Effector memory CD4-positive, alpha-beta T cell (primary cell): ENCODE measurements around the gene LYST.

ENCODE experiments used
- DNase-seq, 3 donors: peaks; one replicate each; pipeline ENCODE4 v3.0.0-alpha.2; 2020
- H3K27ac ChIP-seq: 2 replicates; pipeline ENCODE4 v1.7.0; 2013; ENCODE audit warnings: mild to moderate bottlenecking, low read length, moderate library complexity; ENCODE audit not compliant: insufficient read depth, poor library complexity, severe bottlenecking
- H3K27me3 ChIP-seq: replicated peaks from 2 replicates; pipeline ENCODE4 v1.7.0; 2013; ENCODE audit warnings: mild to moderate bottlenecking, low read length; ENCODE audit not compliant: insufficient read depth, control insufficient read depth, poor library complexity, severe bottlenecking
- H3K36me3 ChIP-seq: 2 replicates; pipeline ENCODE4 v1.7.0; 2013; ENCODE audit warnings: mild to moderate bottlenecking, low read length, moderate library complexity; ENCODE audit not compliant: control insufficient read depth, insufficient read depth
- H3K4me1 ChIP-seq: 2 replicates; pipeline ENCODE4 v1.7.0; 2013; ENCODE audit warnings: low read length, mild to moderate bottlenecking; ENCODE audit not compliant: control insufficient read depth, insufficient read depth, poor library complexity, severe bottlenecking
- H3K4me3 ChIP-seq: 2 replicates; pipeline ENCODE4 v1.7.0; 2013; ENCODE audit warnings: low read length, low read depth, mild to moderate bottlenecking; ENCODE audit not compliant: insufficient read depth, poor library complexity, severe bottlenecking
- H3K9me3 ChIP-seq: 2 replicates; pipeline ENCODE4 v1.7.0; 2013; ENCODE audit warnings: mild to moderate bottlenecking, low read length, moderate library complexity; ENCODE audit not compliant: control insufficient read depth

Gene LYST

DNA sequence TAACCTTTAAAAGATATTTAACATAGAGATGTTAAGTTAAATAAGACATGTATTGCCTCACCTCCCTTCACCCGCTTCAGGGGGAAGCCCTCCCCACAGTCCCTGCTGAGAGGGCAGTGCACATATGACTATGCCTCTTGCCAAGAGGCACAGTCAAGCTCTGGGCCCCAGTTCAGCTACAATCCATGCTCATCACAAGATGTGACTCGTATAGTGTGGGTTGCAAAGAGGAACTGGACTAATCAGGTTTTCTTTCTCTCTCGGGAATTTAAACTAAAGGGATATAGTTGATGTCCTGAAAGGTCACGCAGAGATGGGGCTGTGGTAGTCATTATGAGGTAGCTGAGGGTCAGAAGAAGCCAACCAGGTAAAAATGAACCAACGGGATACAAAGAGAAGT lies 35.6 kb downstream of the LYST start:
- Histone ChIP-seq H3K4me3 (no peak overlapping the region), H3K27ac (no peak overlapping the region), H3K4me1 (no peaks in the 10 kb centered on the region), H3K36me3 (peaks cover 12% of the 10 kb centered on the region), H3K27me3 (no peaks in the 10 kb centered on the region), H3K9me3 (no peaks in the 10 kb centered on the region)
- no peak for DNase-seq

DNA sequence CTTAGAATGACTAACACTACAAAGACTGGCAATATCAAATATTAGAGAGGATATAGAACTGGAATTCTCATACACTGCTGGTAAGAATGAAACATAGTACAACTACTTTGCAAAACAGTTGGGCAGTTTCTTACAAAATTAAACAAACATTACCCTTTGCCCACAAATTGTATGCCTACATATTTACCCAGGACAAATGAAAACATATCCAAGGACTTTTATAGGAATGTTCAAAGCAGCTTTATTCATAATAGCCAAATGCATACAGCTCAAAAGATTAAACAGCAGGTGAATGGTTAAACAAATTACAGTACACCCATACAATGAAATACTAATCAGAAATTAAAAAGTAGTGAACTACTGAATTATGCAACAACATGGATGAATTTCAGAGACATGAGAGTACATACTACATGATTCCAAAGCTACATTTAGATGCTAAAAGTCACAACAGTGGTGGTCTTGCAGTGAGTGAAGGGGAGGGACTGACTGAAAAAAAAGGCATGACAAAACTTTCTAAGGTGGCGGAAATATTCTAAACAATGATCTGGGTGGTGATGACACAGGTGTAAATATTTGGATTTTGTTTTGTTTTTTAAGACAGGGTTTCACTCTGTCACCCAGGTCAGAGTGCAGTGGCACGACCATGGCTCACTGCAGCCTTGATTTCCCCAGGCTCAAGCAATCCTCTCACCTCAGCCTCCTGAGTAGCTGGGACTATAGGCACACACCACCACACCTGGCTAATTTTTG lies 40.4 kb downstream of the LYST start:
- DNase-seq: no peak
- H3K9me3 ChIP-seq: no peaks in the 10 kb centered on the region
- no peaks in the 10 kb centered on the region for H3K4me1 ChIP-seq
- H3K27ac ChIP-seq: no peak overlapping the region
- H3K4me3 ChIP-seq: no peak overlapping the region
- H3K36me3 ChIP-seq: peaks cover 11% of the 10 kb centered on the region
- H3K27me3 ChIP-seq: no peaks in the 10 kb centered on the region

DNA sequence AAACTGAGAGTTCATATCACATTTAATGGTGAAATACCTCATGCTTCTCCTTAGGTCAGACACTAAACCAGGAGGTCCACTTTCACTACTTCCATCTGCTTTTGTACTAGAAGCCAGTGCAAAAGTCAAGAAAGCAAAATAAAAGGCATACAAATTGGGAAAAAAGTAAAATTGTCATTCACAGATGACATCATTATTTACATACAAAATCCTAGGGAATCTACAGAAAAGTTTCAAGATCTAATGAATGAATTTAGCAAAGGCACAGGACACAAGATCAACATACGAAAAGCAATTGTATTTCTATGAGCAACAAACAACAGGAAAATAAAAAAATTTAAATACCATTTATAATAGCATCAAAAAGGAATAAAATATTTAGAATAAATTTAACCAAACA lies 41.5 kb downstream of the LYST start:
- H3K4me3 ChIP-seq: no peak overlapping the region
- H3K27ac ChIP-seq: no peak overlapping the region
- no peaks in the 10 kb centered on the region for H3K9me3 ChIP-seq
- H3K27me3 ChIP-seq: no peaks in the 10 kb centered on the region
- H3K4me1 ChIP-seq: no peaks in the 10 kb centered on the region
- no peak for DNase-seq
- peaks cover 8% of the 10 kb centered on the region for H3K36me3 ChIP-seq

DNA sequence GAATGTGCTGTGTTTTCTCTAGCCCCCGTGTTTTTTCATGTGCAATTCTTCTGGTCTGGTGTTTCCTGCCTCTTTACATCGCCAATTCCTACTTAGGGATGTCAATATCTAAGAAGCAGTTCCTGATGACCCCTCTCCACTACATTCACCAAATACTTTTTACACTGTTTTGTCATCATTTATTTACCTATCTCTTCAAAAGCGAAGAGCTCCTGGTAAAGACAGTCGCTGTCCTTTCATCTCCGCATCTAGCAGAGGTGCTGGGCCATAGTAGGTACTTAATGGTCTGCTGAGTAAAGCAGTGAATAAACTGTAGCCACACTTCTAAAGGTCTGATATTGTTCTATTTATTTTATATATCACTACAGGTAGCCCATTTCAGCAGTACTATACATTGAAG lies 43.0 kb downstream of the LYST start:
- no peak overlapping the region for H3K4me3 ChIP-seq
- H3K9me3 ChIP-seq: no peaks in the 10 kb centered on the region
- no peaks in the 10 kb centered on the region for H3K4me1 ChIP-seq
- no peak overlapping the region for H3K27ac ChIP-seq
- H3K36me3 ChIP-seq: peaks cover 3% of the 10 kb centered on the region
- no peaks in the 10 kb centered on the region for H3K27me3 ChIP-seq
- DNase-seq: no peak

DNA sequence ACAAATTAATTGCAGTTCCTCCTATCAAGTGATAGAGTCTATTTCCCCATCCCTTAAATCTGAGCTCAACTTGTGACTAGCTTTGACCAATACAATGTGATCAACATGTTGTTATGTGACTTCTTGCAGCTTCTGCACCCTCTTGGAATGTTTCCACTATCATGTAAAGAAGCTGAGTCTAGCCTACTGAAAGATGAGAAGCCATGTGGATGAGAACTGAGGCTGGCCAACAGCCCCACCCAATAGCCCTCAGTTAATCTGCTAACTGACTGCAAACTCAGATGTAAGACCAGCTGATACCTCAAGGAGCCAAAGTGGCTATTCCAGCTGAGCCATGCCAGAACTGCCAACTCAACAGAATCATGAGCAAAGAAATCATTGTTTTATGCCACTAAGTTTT lies 44.0 kb downstream of the LYST start:
- no peaks in the 10 kb centered on the region for H3K4me1 ChIP-seq
- H3K27ac ChIP-seq: no peak overlapping the region
- no peaks in the 10 kb centered on the region for H3K9me3 ChIP-seq
- no peak overlapping the region for H3K4me3 ChIP-seq
- no peaks in the 10 kb centered on the region for H3K27me3 ChIP-seq
- no peak for DNase-seq
- peaks cover 3% of the 10 kb centered on the region for H3K36me3 ChIP-seq

DNA sequence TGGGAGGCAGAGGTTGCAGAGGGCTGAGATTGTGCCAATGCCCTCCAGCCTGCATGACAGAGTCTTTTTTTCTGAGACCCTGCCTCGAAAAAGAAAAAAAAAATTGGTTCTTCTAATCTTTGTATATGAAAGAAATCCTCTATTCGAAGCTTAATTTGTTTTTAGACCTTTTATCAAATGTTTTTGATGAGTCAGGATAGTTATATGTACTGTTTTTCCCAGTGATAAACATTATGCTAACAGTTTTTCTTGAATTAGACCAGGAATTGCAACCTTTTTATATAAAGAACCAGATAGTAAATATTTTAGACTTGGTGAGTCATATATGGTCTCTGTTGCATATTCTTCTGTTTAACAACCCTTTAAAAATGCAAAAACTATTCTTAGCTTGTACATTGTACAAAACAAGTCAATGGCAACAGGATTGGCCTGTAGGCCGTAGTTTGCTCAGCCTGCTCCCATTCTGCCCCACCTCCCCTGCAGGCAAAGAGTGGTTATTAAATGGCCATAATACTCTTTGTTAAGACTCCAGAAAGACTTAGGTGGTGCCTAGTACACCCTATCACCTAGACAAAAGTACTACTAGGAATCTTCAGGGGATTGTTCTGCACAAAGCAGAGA lies 45.2 kb downstream of the LYST start:
- Histone ChIP-seq H3K36me3 (peaks cover 3% of the 10 kb centered on the region), H3K9me3 (no peaks in the 10 kb centered on the region), H3K27me3 (no peaks in the 10 kb centered on the region), H3K4me1 (no peaks in the 10 kb centered on the region), H3K4me3 (no peak overlapping the region), H3K27ac (no peak overlapping the region)
- no peak for DNase-seq

DNA sequence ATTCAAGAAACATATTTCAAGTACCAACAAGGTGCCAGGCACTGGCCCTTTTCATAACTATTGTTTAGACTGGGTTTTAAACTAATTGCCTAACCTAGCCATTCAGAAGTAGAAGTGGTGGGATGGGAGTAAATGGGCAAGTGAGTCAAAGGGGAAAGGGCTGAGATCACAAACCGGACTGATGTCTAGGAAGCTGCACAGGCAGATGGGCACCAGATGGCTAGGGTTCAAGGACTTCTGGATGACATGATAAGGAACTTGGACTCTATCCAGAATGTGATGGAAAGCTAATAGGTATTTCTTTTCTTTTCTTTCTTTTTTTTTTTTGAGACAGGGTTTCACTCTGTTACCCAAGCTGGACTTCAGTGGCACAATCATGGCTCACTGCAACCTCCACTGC lies 46.6 kb downstream of the LYST start:
- no peaks in the 10 kb centered on the region for H3K9me3 ChIP-seq
- H3K27ac ChIP-seq: no peak overlapping the region
- H3K4me1 ChIP-seq: no peaks in the 10 kb centered on the region
- peaks cover 3% of the 10 kb centered on the region for H3K36me3 ChIP-seq
- DNase-seq: no peak
- H3K27me3 ChIP-seq: no peaks in the 10 kb centered on the region
- no peak overlapping the region for H3K4me3 ChIP-seq

DNA sequence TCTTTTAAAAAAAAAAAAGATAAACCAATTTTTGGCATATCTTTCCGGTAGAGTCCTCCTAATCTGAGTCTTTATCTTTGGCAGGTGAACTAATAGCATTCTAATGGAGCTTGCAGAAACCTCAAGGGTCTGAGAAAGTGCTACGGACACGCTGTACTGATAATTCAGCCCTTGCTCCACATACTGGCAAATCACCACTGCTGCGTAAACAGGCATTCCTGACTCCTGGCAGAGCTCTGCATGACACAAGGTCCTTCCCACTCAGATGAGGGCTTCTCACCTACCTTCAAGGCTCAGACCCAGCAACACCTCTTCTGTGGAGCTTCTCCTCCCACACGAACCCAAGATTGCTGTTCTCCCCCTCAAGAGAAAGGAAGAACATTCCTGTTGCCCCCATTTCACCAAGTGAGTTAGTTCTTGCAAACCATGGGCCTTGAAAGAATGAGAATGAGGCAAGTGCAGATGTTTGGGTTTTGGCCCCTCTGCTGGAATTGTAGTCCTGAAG lies 48.0 kb downstream of the LYST start:
- no peak overlapping the region for H3K4me3 ChIP-seq
- H3K9me3 ChIP-seq: no peaks in the 10 kb centered on the region
- H3K4me1 ChIP-seq: no peaks in the 10 kb centered on the region
- H3K36me3 ChIP-seq: peaks cover 3% of the 10 kb centered on the region
- H3K27ac ChIP-seq: no peak overlapping the region
- H3K27me3 ChIP-seq: no peaks in the 10 kb centered on the region
- no peak for DNase-seq

DNA sequence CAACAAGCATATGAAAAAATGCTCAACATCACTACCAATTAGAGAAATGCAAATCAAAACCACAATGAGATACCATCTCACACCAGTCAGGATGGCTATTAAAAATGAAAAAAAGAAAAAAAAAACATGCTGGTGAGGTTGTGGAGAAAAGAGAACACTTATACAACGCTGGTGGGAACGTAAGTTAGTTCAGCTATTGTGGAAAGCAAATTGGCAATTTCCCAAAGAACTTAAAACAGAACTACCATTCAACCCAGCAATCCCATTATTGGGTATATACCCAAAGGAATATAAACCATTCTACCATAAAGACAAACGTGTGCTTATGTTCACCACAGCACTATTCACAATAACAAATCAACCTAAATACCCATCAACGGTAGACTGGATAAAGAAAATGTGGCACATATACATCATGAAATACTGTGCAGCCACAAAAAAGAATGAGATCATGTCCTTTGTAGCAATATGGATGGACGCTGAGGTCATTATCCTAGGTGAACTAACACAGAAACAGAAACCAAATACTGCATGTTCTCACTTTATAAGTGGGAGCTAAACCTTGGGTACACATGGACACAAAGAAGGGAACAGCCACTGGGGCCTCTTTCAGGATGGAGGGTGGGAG lies 49.5 kb downstream of the LYST start:
- Histone ChIP-seq H3K27ac (no peak overlapping the region), H3K9me3 (no peaks in the 10 kb centered on the region), H3K4me3 (no peak overlapping the region), H3K36me3 (no peaks in the 10 kb centered on the region), H3K27me3 (no peaks in the 10 kb centered on the region), H3K4me1 (no peaks in the 10 kb centered on the region)
- no peak for DNase-seq
